OCI-LY3 (cell line): ENCODE results near the gene TMEM225.
"Not testable (repeated sequence)": the region's sequence is repeated elsewhere in the genome, so short reads cannot be mapped to it uniquely, and the experiment has no call there.

ENCODE experiments used
- H2AFZ ChIP-seq: fragments of 200-600, 300-600 bp; shearing (Covaris generic); 2 replicates; pipeline ENCODE4 v1.6.0; 2014; ENCODE audit warnings: antibody characterized with exemption, low read depth, low read length
- H3K27ac ChIP-seq: fragments of 200-600, 300-600 bp; sonication (generic); 2 replicates; pipeline ENCODE4 v1.5.1; 2014; ENCODE audit warnings: mild to moderate bottlenecking, low read length, moderate library complexity, mixed read lengths
- H3K27me3 ChIP-seq: fragments of 200-600, 300-600 bp; sonication (generic); 2 replicates; pipeline ENCODE4 v1.6.1; 2014; ENCODE audit warnings: low read depth, low read length, mixed read lengths
- H3K36me3 ChIP-seq: fragments of 200-600, 300-600 bp; sonication (generic); replicated peaks from 2 replicates; pipeline ENCODE3; 2014; ENCODE audit warnings: low read depth, low read length, mixed read lengths
- H3K4me1 ChIP-seq: fragments of 300-600, 200-600 bp; sonication (generic); 2 replicates; pipeline ENCODE4 v1.6.1; 2014; ENCODE audit warnings: low read length, mixed read lengths
- H3K4me2 ChIP-seq: fragments of 200-600, 300-600 bp; sonication (generic); 2 replicates; pipeline ENCODE4 v1.6.1; 2014; ENCODE audit warnings: low read length, mixed read lengths
- H3K4me3 ChIP-seq: fragments of 300-600, 200-600 bp; sonication (generic); 2 replicates; pipeline ENCODE4 v1.5.1; 2014; ENCODE audit warnings: antibody characterized with exemption, mild to moderate bottlenecking, low read length, moderate library complexity
- H3K79me2 ChIP-seq: fragments of 300-600, 200-600 bp; shearing (Covaris generic); 2 replicates; pipeline ENCODE4 v1.6.1; 2014; ENCODE audit warnings: mild to moderate bottlenecking, low read length, mixed read lengths
- H3K9ac ChIP-seq: fragments of 300-600, 200-600 bp; shearing (Covaris generic); 2 replicates; pipeline ENCODE4 v1.6.0; 2014; ENCODE audit warnings: mild to moderate bottlenecking, low read length, moderate library complexity
- H3K9me3 ChIP-seq: fragments of 200-600, 300-600 bp; shearing (Covaris generic); 2 replicates; pipeline ENCODE4 v1.6.1; 2014; ENCODE audit warnings: low read length, mixed read lengths; ENCODE audit not compliant: insufficient read depth
- H4K20me1 ChIP-seq: fragments of 200-600, 300-600 bp; sonication (generic); 2 replicates; pipeline ENCODE4 v1.6.1; 2016; ENCODE audit warnings: low read length, mixed read lengths; ENCODE audit not compliant: insufficient read depth
- CTCF ChIP-seq: fragments of 200-600, 300-600 bp; sonication (generic); IDR thresholded peaks from 2 replicates; pipeline ENCODE4 v1.5.1; 2014; ENCODE audit warnings: antibody characterized with exemption, low read length, low read depth
- EZH2phosphoT487 ChIP-seq: fragments of 200-600 bp; shearing (Covaris generic); IDR thresholded peaks from 2 replicates; pipeline ENCODE4 v1.6.1; 2018; ENCODE audit warnings: antibody characterized with exemption, mixed run types, low read depth

TMEM225 gene

DNA sequence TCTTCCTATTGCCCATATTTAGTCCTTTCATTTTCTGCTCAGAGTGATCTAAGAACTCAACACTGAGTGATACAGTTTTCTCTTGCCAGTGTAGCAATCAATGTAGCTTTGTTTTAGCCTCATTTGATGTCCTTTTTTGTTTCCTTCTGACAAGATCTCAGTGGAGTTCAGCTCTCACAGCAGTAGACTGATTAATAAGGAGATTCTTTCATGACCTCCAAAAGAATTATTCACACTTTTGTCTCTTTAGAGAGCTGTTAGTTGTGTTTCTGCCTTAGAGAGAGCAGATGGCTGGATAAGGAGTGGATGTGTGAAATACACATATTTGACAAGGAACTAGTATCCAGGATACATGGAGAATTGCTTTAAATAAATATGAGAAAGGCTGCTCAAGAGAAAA is 6.6 kb upstream of the TMEM225 start:
- no peak overlapping the region for H3K27ac ChIP-seq

GRCh38 chr11:123880912-123881311 is 4.6 kb downstream of the TMEM225 start:
- no peaks in the 10 kb centered on the region for H3K27me3 ChIP-seq
- H3K9me3 ChIP-seq, result no peaks in the 10 kb centered on the region
- H4K20me1 ChIP-seq, result no peaks in the 10 kb centered on the region
- no peaks in the 10 kb centered on the region for H3K36me3 ChIP-seq
- no peak overlapping the region for H3K4me3 ChIP-seq
- H3K9ac ChIP-seq, result no peak overlapping the region
- H3K4me1 ChIP-seq, result no peaks in the 10 kb centered on the region
- TF ChIP-seq CTCF (no peak), EZH2phosphoT487 (no peak)
- no peak overlapping the region for H3K27ac ChIP-seq
- H3K4me2 ChIP-seq, result no peak overlapping the region
- H2AFZ ChIP-seq, result no peak overlapping the region
- H3K79me2 ChIP-seq, result no peaks in the 10 kb centered on the region

More for the DNA sequence above, 6.6 kb upstream of the TMEM225 start:
- Histone ChIP-seq H3K9me3 (no peaks in the 10 kb centered on the region), H2AFZ (no peak overlapping the region), H3K9ac (no peak overlapping the region), H3K4me2 (no peak overlapping the region), H3K36me3 (no peaks in the 10 kb centered on the region), H4K20me1 (no peaks in the 10 kb centered on the region), H3K4me3 (no peak overlapping the region), H3K4me1 (no peaks in the 10 kb centered on the region), H3K27me3 (no peaks in the 10 kb centered on the region), H3K79me2 (no peaks in the 10 kb centered on the region)
- no peak for TF ChIP-seq CTCF
- TF ChIP-seq EZH2phosphoT487, result no peak

DNA sequence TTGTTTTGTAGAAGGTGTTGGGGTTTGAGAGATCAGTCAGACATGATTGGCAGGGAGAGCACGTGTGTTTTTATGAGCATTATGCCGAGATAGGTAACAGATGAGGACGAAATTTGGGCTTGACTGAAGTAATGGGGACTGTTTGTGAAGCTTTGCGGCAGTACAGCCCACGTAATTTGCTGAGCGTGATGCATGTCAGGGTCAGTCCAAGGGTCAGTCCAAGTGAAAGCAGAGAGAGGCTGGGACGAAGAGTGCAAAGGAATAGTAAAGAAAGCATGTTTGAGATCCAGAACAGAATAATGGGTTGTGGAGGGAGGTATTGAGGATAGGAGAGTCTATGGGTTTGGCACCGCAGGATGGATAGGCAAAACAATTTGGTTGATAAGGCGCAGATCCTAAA is 17.7 kb downstream of the TMEM225 start:
- H4K20me1 ChIP-seq, H3K9ac ChIP-seq, H3K9me3 ChIP-seq: not testable (repeated sequence)

GRCh38 chr11:123865293-123865692 is 20.2 kb downstream of the TMEM225 start:
- H3K9ac ChIP-seq, H3K36me3 ChIP-seq, H3K79me2 ChIP-seq, H3K4me1 ChIP-seq, H2AFZ ChIP-seq, H3K27ac ChIP-seq, H3K9me3 ChIP-seq, H4K20me1 ChIP-seq, H3K27me3 ChIP-seq, H3K4me2 ChIP-seq, H3K4me3 ChIP-seq: not testable (repeated sequence)

More for the DNA sequence above, 17.7 kb downstream of the TMEM225 start:
- H3K4me2 ChIP-seq, H3K27ac ChIP-seq, H3K4me1 ChIP-seq, H3K36me3 ChIP-seq, H3K4me3 ChIP-seq, H3K79me2 ChIP-seq, H3K27me3 ChIP-seq, H2AFZ ChIP-seq: not testable (repeated sequence)

DNA sequence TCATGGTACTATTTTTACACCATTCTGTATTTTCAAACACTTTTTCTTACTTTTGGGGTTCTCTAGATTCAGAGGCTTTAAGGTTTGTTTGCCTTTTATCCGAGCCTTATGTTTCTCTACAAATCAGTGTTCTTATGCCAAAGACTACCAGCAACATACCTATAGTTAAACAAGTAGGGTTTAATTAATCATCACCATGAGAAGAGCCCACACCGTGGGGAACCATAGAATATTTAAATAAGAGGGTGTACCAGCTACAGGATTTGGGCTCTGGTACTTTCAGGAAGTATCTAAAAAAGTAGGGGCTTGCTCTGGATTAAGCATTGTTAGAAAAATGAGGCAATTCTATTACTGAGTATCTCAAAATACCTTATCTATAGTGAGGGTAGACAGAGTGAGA is 25.7 kb downstream of the TMEM225 start:
- no peak overlapping the region for H3K4me2 ChIP-seq
- no peak for TF ChIP-seq CTCF
- TF ChIP-seq EZH2phosphoT487, result no peak
- no peaks in the 10 kb centered on the region for H4K20me1 ChIP-seq
- H3K79me2 ChIP-seq, result no peaks in the 10 kb centered on the region
- no peak overlapping the region for H3K27ac ChIP-seq
- no peak overlapping the region for H3K9ac ChIP-seq
- no peaks in the 10 kb centered on the region for H3K9me3 ChIP-seq
- H2AFZ ChIP-seq, result no peak overlapping the region
- H3K27me3 ChIP-seq, result no peaks in the 10 kb centered on the region
- no peaks in the 10 kb centered on the region for H3K36me3 ChIP-seq
- H3K4me3 ChIP-seq, result no peak overlapping the region
- no peaks in the 10 kb centered on the region for H3K4me1 ChIP-seq
